ENCODE results near the gene GPR141.
"Not testable (repeated sequence)": the region's sequence is repeated elsewhere in the genome, so short reads cannot be mapped to it uniquely, and the experiment has no call there.

The GPR141 gene

GRCh38 chr7:37698782-37699181 is 15.2 kb downstream of the GPR141 start:
- H3K4me1 ChIP-seq (ENCODE audit: control insufficient read depth in 1 of 2, insufficient read depth in 1 of 2, low read depth in 1 of 2, low read length in 1 of 2), result peaks cover 99% of the 10 kb centered on the region in 2 experiments
- H3K9me3 ChIP-seq, result no peaks in the 10 kb centered on the region
- H3K36me3 ChIP-seq, result peaks cover 7% of the 10 kb centered on the region
- no peak for TF ChIP-seq CTCF (IDR thresholded peaks at IDR 0.05)
- H3K27ac ChIP-seq, result peak overlapping the region; percentile 91
- peak overlapping the region in 1 of 2 experiments; percentile 19 for H3K4me3 ChIP-seq (ENCODE audit: low read depth in 1 of 2, low read length in 1 of 2)
- no peaks in the 10 kb centered on the region for H3K27me3 ChIP-seq

- peak overlapping the region; percentile 12 to 37 for H3K4me3 ChIP-seq (ENCODE audit: low read depth in 1 of 2, low read length in 1 of 2)
- H3K36me3 ChIP-seq, result peaks cover 7% of the 10 kb centered on the region
- no peaks in the 10 kb centered on the region for H3K27me3 ChIP-seq
- H3K9me3 ChIP-seq, result no peaks in the 10 kb centered on the region
- peak overlapping the region; percentile 91 for H3K27ac ChIP-seq
- peaks cover 95 to 99% of the 10 kb centered on the region in 2 experiments for H3K4me1 ChIP-seq (ENCODE audit: control insufficient read depth in 1 of 2, insufficient read depth in 1 of 2, low read depth in 1 of 2, low read length in 1 of 2)
- no peak for TF ChIP-seq CTCF (IDR thresholded peaks at IDR 0.05)
These were observed 18.2 kb downstream of the GPR141 start for GRCh38 chr7:37701769-37702168.

GRCh38 chr7:37703361-37703760 is 19.8 kb downstream of the GPR141 start:
- H3K27ac ChIP-seq, result peak overlapping the region; percentile 90
- H3K27me3 ChIP-seq, result no peaks in the 10 kb centered on the region

GRCh38 chr7:37704328-37704833 is 20.8 kb downstream of the GPR141 start:
- H3K27ac ChIP-seq, result peak overlapping the region; percentile 90
- not testable (repeated sequence) for H3K36me3 ChIP-seq; H3K4me3 ChIP-seq (ENCODE audit: low read depth in 1 of 2, low read length in 1 of 2); H3K9me3 ChIP-seq; H3K27me3 ChIP-seq
- H3K4me1 ChIP-seq (ENCODE audit: control insufficient read depth in 1 of 2, insufficient read depth in 1 of 2, low read depth in 1 of 2, low read length in 1 of 2), result peaks cover 93 to 99% of the 10 kb centered on the region in 2 experiments

More at GRCh38 chr7:37703361-37703760, 19.8 kb downstream of the GPR141 start:
- Histone ChIP-seq H3K4me1 (ENCODE audit: control insufficient read depth in 1 of 2, insufficient read depth in 1 of 2, low read depth in 1 of 2, low read length in 1 of 2) (peaks cover 93 to 99% of the 10 kb centered on the region in 2 experiments), H3K9me3 (no peaks in the 10 kb centered on the region), H3K4me3 (ENCODE audit: low read depth in 1 of 2, low read length in 1 of 2) (peak overlapping the region in 1 of 2 experiments; percentile 1), H3K36me3 (peaks cover 4% of the 10 kb centered on the region)
- no peak for TF ChIP-seq CTCF (IDR thresholded peaks at IDR 0.05)

GRCh38 chr7:37705976-37706375 is 22.4 kb downstream of the GPR141 start:
- H3K27ac ChIP-seq, result peak overlapping the region; percentile 90
- TF ChIP-seq CTCF (IDR thresholded peaks at IDR 0.05), result no peak
- peaks cover 93 to 99% of the 10 kb centered on the region in 2 experiments for H3K4me1 ChIP-seq (ENCODE audit: control insufficient read depth in 1 of 2, insufficient read depth in 1 of 2, low read depth in 1 of 2, low read length in 1 of 2)
- H3K4me3 ChIP-seq (ENCODE audit: low read depth in 1 of 2, low read length in 1 of 2), result peak overlapping the region in 1 of 2 experiments; percentile 33
- H3K27me3 ChIP-seq, result no peaks in the 10 kb centered on the region
- no peaks in the 10 kb centered on the region for H3K36me3 ChIP-seq
- no peaks in the 10 kb centered on the region for H3K9me3 ChIP-seq

- no peaks in the 10 kb centered on the region for H3K27me3 ChIP-seq
- no peak for TF ChIP-seq CTCF (IDR thresholded peaks at IDR 0.05)
These were observed 23.2 kb downstream of the GPR141 start for GRCh38 chr7:37706804-37707203.

More at GRCh38 chr7:37706804-37707203, 23.2 kb downstream of the GPR141 start:
- no peaks in the 10 kb centered on the region for H3K9me3 ChIP-seq
- H3K36me3 ChIP-seq, result no peaks in the 10 kb centered on the region
- H3K4me1 ChIP-seq (ENCODE audit: control insufficient read depth in 1 of 2, insufficient read depth in 1 of 2, low read depth in 1 of 2, low read length in 1 of 2), result peaks cover 93 to 99% of the 10 kb centered on the region in 2 experiments
- H3K4me3 ChIP-seq (ENCODE audit: low read depth in 1 of 2, low read length in 1 of 2), result peak overlapping the region in 1 of 2 experiments; percentile 26
- peak overlapping the region; percentile 90 for H3K27ac ChIP-seq

Measured in neutrophil (primary cell).